Cardiac atrium fibroblast (primary cell): ENCODE measurements around the gene CCND2. TPM values are rescaled to one million over a fixed set of nuclear protein-coding genes. Genes with fewer than 3 reads are reported as not detected.

Experiments used
- total RNA-seq: library from RNA; depleted of rRNA; stranded (reverse); fragments of >200 nt; gene quantifications from 2 replicates; pipeline ENCODE4 v1.2.3, GENCODE V29; 2015

Gene CCND2
- total RNA-seq, result 39.4 and 56.4 TPM in 2 replicates

DNA sequence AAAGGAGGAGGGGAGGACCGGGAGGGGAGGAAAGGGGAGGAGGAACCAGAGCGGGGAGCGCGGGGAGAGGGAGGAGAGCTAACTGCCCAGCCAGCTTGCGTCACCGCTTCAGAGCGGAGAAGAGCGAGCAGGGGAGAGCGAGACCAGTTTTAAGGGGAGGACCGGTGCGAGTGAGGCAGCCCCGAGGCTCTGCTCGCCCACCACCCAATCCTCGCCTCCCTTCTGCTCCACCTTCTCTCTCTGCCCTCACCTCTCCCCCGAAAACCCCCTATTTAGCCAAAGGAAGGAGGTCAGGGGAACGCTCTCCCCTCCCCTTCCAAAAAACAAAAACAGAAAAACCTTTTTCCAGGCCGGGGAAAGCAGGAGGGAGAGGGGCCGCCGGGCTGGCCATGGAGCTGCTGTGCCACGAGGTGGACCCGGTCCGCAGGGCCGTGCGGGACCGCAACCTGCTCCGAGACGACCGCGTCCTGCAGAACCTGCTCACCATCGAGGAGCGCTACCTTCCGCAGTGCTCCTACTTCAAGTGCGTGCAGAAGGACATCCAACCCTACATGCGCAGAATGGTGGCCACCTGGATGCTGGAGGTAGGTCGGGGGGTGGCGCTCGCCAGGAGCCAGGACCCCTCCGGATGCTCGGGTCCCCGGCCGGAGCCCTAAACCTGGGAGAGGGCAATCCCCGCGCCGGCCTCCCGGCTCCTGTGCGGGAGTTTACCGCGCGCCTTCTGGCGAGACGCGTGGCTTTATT is at the start of gene CCND2:
TSS of gene CCND2 (plus strand) at position 111 of the 744 bp plus-strand sequence. CDS start at position 390, 279 bp downstream.

DNA sequence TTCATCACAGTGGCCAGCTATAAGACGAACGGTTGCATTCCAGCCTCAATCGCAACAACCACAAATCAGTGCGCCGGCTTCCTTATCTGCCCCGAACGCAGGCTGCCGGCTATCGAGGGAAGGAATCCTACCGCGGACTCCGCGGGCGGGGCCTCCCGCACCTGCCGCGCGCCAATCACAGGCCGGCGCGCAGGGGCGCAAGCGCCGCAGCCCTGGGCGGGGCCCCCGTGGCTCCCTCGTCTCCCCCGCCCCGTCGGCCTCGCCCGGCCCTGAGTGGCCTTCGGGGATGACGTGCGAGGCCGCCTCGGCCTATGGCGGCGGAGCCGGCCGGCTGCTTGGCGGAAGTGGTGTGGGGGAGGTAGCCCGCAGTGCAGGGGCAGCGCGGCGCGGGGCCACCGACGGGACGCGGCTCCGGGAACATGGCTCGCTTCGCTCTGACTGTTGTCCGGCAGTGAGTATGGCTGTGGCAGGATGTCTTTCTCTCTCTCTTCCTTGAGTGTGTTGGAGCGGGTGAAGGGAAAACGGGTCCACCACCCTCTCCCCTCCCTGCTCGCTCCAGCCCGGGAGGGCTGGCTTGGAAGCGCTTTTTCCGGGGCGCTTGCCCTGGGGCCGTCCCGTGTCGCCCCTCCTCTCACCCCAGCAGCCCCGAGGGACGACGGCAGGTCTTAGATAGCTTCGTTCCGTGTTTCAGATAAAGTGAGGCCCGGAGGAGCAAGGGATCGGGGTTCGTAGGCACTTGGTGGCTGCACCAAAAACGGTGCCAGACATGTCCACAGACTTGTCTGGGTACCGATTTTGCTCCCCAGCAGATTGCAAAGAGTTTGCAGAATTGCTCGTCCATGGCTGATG is 47.5 kb downstream of the CCND2 start, which contains the start of gene TIGAR:
TSS of gene TIGAR (plus strand) at position 361 of the 849 bp plus-strand sequence. CDS start at position 420, 59 bp downstream.

Other genes with a start within 250 kb of the CCND2 start
- gene TIGAR, start 47.5 kb downstream of the CCND2 start, total RNA-seq, result 5.4 and 10.5 TPM in 2 replicates
- not detected in 2 replicates for gene FGF23, start 106.0 kb downstream of the CCND2 start, total RNA-seq
- not detected in 2 replicates for gene FGF6, start 172.1 kb downstream of the CCND2 start, total RNA-seq